ENCODE measurements around the gene ALDH3B2.
"Not testable (repeated sequence)": the region's sequence is repeated elsewhere in the genome, so short reads cannot be mapped to it uniquely, and the experiment has no call there.

Gene ALDH3B2

GRCh38 chr11:67666676-67667489 is 7.5 kb downstream of the ALDH3B2 start:
- Histone ChIP-seq H3K9me3 (ENCODE audit: control insufficient read depth, low read length) (no peaks in the 10 kb centered on the region), H3K4me1 (ENCODE audit: control insufficient read depth, insufficient read depth, low read length) (no peaks in the 10 kb centered on the region), H3K9ac (ENCODE audit: low read length) (no peak overlapping the region), H3K27me3 (replicated peaks; ENCODE audit: control insufficient read depth, insufficient read depth, low read length) (peaks cover 52% of the 10 kb centered on the region), H3K36me3 (ENCODE audit: control insufficient read depth, insufficient read depth, low read length, severe bottlenecking) (no peaks in the 10 kb centered on the region), H3K4me3 (ENCODE audit: low read length) (no peak overlapping the region)
- no peak for DNase-seq (ENCODE audit: low read depth)

GRCh38 chr11:67666303-67666645 is 8.1 kb downstream of the ALDH3B2 start:
- DNase-seq (ENCODE audit: low read depth) = no peak
- Histone ChIP-seq H3K4me3 (ENCODE audit: low read length) (no peak overlapping the region), H3K4me1 (ENCODE audit: control insufficient read depth, insufficient read depth, low read length) (no peaks in the 10 kb centered on the region)

GRCh38 chr11:67665541-67666302 is 8.7 kb downstream of the ALDH3B2 start:
- Histone ChIP-seq H3K36me3 (ENCODE audit: control insufficient read depth, insufficient read depth, low read length, severe bottlenecking) (no peaks in the 10 kb centered on the region), H3K9ac (ENCODE audit: low read length) (no peak overlapping the region), H3K27me3 (replicated peaks; ENCODE audit: control insufficient read depth, insufficient read depth, low read length) (peaks cover 57% of the 10 kb centered on the region), H3K4me3 (ENCODE audit: low read length) (no peak overlapping the region), H3K4me1 (ENCODE audit: control insufficient read depth, insufficient read depth, low read length) (no peaks in the 10 kb centered on the region), H3K9me3 (ENCODE audit: control insufficient read depth, low read length) (no peaks in the 10 kb centered on the region)
- no peak for DNase-seq (ENCODE audit: low read depth)

More at GRCh38 chr11:67666303-67666645, 8.1 kb downstream of the ALDH3B2 start:
- H3K9ac ChIP-seq (ENCODE audit: low read length) = no peak overlapping the region
- no peaks in the 10 kb centered on the region for H3K9me3 ChIP-seq (ENCODE audit: control insufficient read depth, low read length)
- peaks cover 57% of the 10 kb centered on the region for H3K27me3 ChIP-seq (replicated peaks; ENCODE audit: control insufficient read depth, insufficient read depth, low read length)
- no peaks in the 10 kb centered on the region for H3K36me3 ChIP-seq (ENCODE audit: control insufficient read depth, insufficient read depth, low read length, severe bottlenecking)

GRCh38 chr11:67664696-67665540 is 9.5 kb downstream of the ALDH3B2 start:
- no peaks in the 10 kb centered on the region for H3K36me3 ChIP-seq (ENCODE audit: control insufficient read depth, insufficient read depth, low read length, severe bottlenecking)
- no peak for DNase-seq (ENCODE audit: low read depth)
- H3K4me1 ChIP-seq (ENCODE audit: control insufficient read depth, insufficient read depth, low read length) = no peaks in the 10 kb centered on the region
- H3K9ac ChIP-seq (ENCODE audit: low read length) = no peak overlapping the region
- peaks cover 57% of the 10 kb centered on the region for H3K27me3 ChIP-seq (replicated peaks; ENCODE audit: control insufficient read depth, insufficient read depth, low read length)
- H3K9me3 ChIP-seq (ENCODE audit: control insufficient read depth, low read length) = no peaks in the 10 kb centered on the region
- H3K4me3 ChIP-seq (ENCODE audit: low read length) = no peak overlapping the region

GRCh38 chr11:67664213-67664585 is 10.2 kb downstream of the ALDH3B2 start:
- no peak for DNase-seq (ENCODE audit: low read depth)
- no peaks in the 10 kb centered on the region for H3K4me1 ChIP-seq (ENCODE audit: control insufficient read depth, insufficient read depth, low read length)
- H3K9me3 ChIP-seq (ENCODE audit: control insufficient read depth, low read length) = no peaks in the 10 kb centered on the region
- no peak overlapping the region for H3K4me3 ChIP-seq (ENCODE audit: low read length)
- H3K27me3 ChIP-seq (replicated peaks; ENCODE audit: control insufficient read depth, insufficient read depth, low read length) = peaks cover 57% of the 10 kb centered on the region
- H3K36me3 ChIP-seq (ENCODE audit: control insufficient read depth, insufficient read depth, low read length, severe bottlenecking) = no peaks in the 10 kb centered on the region
- no peak overlapping the region for H3K9ac ChIP-seq (ENCODE audit: low read length)

GRCh38 chr11:67663532-67664212 is 10.8 kb downstream of the ALDH3B2 start:
- H3K9ac ChIP-seq (ENCODE audit: low read length) = no peak overlapping the region
- H3K9me3 ChIP-seq (ENCODE audit: control insufficient read depth, low read length) = no peaks in the 10 kb centered on the region
- no peaks in the 10 kb centered on the region for H3K36me3 ChIP-seq (ENCODE audit: control insufficient read depth, insufficient read depth, low read length, severe bottlenecking)
- peaks cover 53% of the 10 kb centered on the region for H3K27me3 ChIP-seq (replicated peaks; ENCODE audit: control insufficient read depth, insufficient read depth, low read length)
- H3K4me1 ChIP-seq (ENCODE audit: control insufficient read depth, insufficient read depth, low read length) = no peaks in the 10 kb centered on the region
- H3K4me3 ChIP-seq (ENCODE audit: low read length) = no peak overlapping the region
- no peak for DNase-seq (ENCODE audit: low read depth)

- Histone ChIP-seq H3K9me3 (ENCODE audit: control insufficient read depth, low read length) (no peaks in the 10 kb centered on the region), H3K9ac (ENCODE audit: low read length) (no peak overlapping the region), H3K4me1 (ENCODE audit: control insufficient read depth, insufficient read depth, low read length) (no peaks in the 10 kb centered on the region), H3K4me3 (ENCODE audit: low read length) (no peak overlapping the region), H3K36me3 (ENCODE audit: control insufficient read depth, insufficient read depth, low read length, severe bottlenecking) (no peaks in the 10 kb centered on the region), H3K27me3 (replicated peaks; ENCODE audit: control insufficient read depth, insufficient read depth, low read length) (peaks cover 47% of the 10 kb centered on the region)
- DNase-seq (ENCODE audit: low read depth) = no peak
Measured at GRCh38 chr11:67662835-67663531, 11.4 kb downstream of the ALDH3B2 start.

- Histone ChIP-seq H3K27me3 (replicated peaks; ENCODE audit: control insufficient read depth, insufficient read depth, low read length) (peaks cover 40% of the 10 kb centered on the region), H3K4me3 (ENCODE audit: low read length) (no peak overlapping the region), H3K36me3 (ENCODE audit: control insufficient read depth, insufficient read depth, low read length, severe bottlenecking) (no peaks in the 10 kb centered on the region), H3K9me3 (ENCODE audit: control insufficient read depth, low read length) (no peaks in the 10 kb centered on the region), H3K4me1 (ENCODE audit: control insufficient read depth, insufficient read depth, low read length) (peaks cover 5% of the 10 kb centered on the region), H3K9ac (ENCODE audit: low read length) (no peak overlapping the region)
- no peak for DNase-seq (ENCODE audit: low read depth)
Measured at GRCh38 chr11:67662142-67662834, 12.1 kb downstream of the ALDH3B2 start.

GRCh38 chr11:67660752-67661151 is 13.7 kb downstream of the ALDH3B2 start:
- not testable (repeated sequence) for DNase-seq (ENCODE audit: low read depth); H3K4me3 ChIP-seq (ENCODE audit: low read length); H3K36me3 ChIP-seq (ENCODE audit: control insufficient read depth, insufficient read depth, low read length, severe bottlenecking); H3K9ac ChIP-seq (ENCODE audit: low read length); H3K9me3 ChIP-seq (ENCODE audit: control insufficient read depth, low read length); H3K4me1 ChIP-seq (ENCODE audit: control insufficient read depth, insufficient read depth, low read length)
- peaks cover 38% of the 10 kb centered on the region for H3K27me3 ChIP-seq (replicated peaks; ENCODE audit: control insufficient read depth, insufficient read depth, low read length)

GRCh38 chr11:67659651-67660165 is 14.7 kb downstream of the ALDH3B2 start:
- not testable (repeated sequence) for H3K9ac ChIP-seq (ENCODE audit: low read length); DNase-seq (ENCODE audit: low read depth); H3K4me1 ChIP-seq (ENCODE audit: control insufficient read depth, insufficient read depth, low read length); H3K4me3 ChIP-seq (ENCODE audit: low read length); H3K36me3 ChIP-seq (ENCODE audit: control insufficient read depth, insufficient read depth, low read length, severe bottlenecking); H3K9me3 ChIP-seq (ENCODE audit: control insufficient read depth, low read length)
- peaks cover 35% of the 10 kb centered on the region for H3K27me3 ChIP-seq (replicated peaks; ENCODE audit: control insufficient read depth, insufficient read depth, low read length)

Data from adipocyte (in vitro differentiated cells).